Psoas muscle (tissue), 8 donors: ENCODE measurements around the gene EIF3B. TPM values are rescaled to one million over a fixed set of nuclear protein-coding genes. Genes with fewer than 3 reads are reported as not detected.
A peak's percentile ranks its signal among the peaks of the same experiment; 100 is the strongest.
"Not testable (repeated sequence)": the region's sequence is repeated elsewhere in the genome, so short reads cannot be mapped to it uniquely, and the experiment has no call there.

Source experiments
- ATAC-seq, 4 donors: fragments of 200-7000 bp; cut with Tn5 transposase; one replicate each; pipeline ENCODE4 v1.9.1; 2020; ENCODE audit warnings: moderate library complexity in 3 of 4, mild to moderate bottlenecking in 2 of 4
- DNase-seq, 2 donors: peaks; one replicate each; pipeline ENCODE4 v3.0.0-alpha.2; 2020
- H3K27ac ChIP-seq: fragments of 200-600 bp; one replicate; pipeline ENCODE4 v1.8.0; 2022
- H3K27me3 ChIP-seq, 3 donors: fragments of 200-600 bp in 1 of 3; one replicate each; pipeline versions ENCODE4 v1.6.1 to v1.8.0; 2013 to 2022; ENCODE audit warnings: low read length in 2 of 3, mild to moderate bottlenecking in 2 of 3, moderate library complexity in 1 of 3; ENCODE audit not compliant: insufficient read depth in 3 of 3
- H3K36me3 ChIP-seq, 2 donors: fragments of 200-600 bp in 1 of 2; one replicate each; pipeline versions ENCODE4 v1.6.1 to v1.8.0; 2013 to 2022; ENCODE audit warnings: low read depth in 1 of 2, mild to moderate bottlenecking in 1 of 2, moderate library complexity in 1 of 2; ENCODE audit not compliant: insufficient read depth in 1 of 2
- H3K4me1 ChIP-seq: fragments of 200-600 bp; one replicate; pipeline ENCODE4 v1.8.0; 2022
- H3K4me3 ChIP-seq: fragments of 200-600 bp; one replicate; pipeline ENCODE4 v1.8.0; 2022; ENCODE audit warnings: mild to moderate bottlenecking
- H3K9me3 ChIP-seq: fragments of 200-600 bp; one replicate; pipeline ENCODE4 v1.8.0; 2022
- CTCF ChIP-seq: fragments of 200-600 bp; IDR thresholded peaks from one replicate; pipeline ENCODE4 v1.8.0; 2022; ENCODE audit warnings: antibody characterized with exemption
- WGBS, 3 donors: extraction: QIAGEN DNeasy Blood & Tissue Kit; methylation state at CpG; one replicate each; pipeline versions ENCODE4 v1.1.6 to v1.1.7; 2013; 5-methylcytosine and 5-hydroxymethylcytosine counted together
- intact Hi-C, 2 donors: fragments of 100-400 bp; cut with DNase I; formaldehyde crosslinking; loops; one replicate each; pipeline versions ENCODE4 v1.11.0 to v1.14.2; 2022
- long read RNA-seq, 2 donors: library from polyadenylated mRNA; unstranded; transcript quantifications; one replicate each; pipeline ENCODE4 v2.0.0, GENCODE V29; 2021
- polyA plus RNA-seq, 3 donors: library from polyadenylated mRNA; stranded (reverse); fragments of 200-250 nt; gene quantifications; one replicate each; pipeline ENCODE4 v1.2.3, GENCODE V29; 2013
- total RNA-seq, 4 donors: library from RNA; stranded (reverse); fragmentation: NEBNext Ultra II Directional in 2 of 4; extraction: Animal tissue kit (Norgen Biotek cat#: 25700) in 2 of 4; gene quantifications; one replicate each; pipeline versions ENCODE4 v1.2.1 to v1.2.4, GENCODE V29; 2021 to 2023
- donor health status: healthy with polysubstance abuse.
- donor health status: DM: no; HTN: no; CAD: no; lungs with moderate emphysema.
- donor health status: Bipolar disorder and iron deficiency.
- donor health status: healthy.
- donor health status: DM: yes; HTN: yes; CAD: no.
- donor health status: DM: no; HTN: no; CAD: no.
- donor health status: DM: no; HTN: no; CAD: no.
- donor health status: DM: yes; HTN: yes; CAD: no.

EIF3B gene
- 100 to 1,000 TPM; 101 to 203 (median 180) TPM for total RNA-seq
- polyA plus RNA-seq = 100 to 1,000 TPM; 113 to 275 (median 159) TPM
- long read RNA-seq, donor 1, transcript EIF3B-202 (19 exons, 2,966 nt) = major isoform, 195 of 485 reads
- long read RNA-seq, donor 1, transcript EIF3B-201 (19 exons, 3,055 nt) = minor isoform, 130 of 485 reads
- long read RNA-seq, donor 1, partial matches to known transcripts = 57 of 485 reads
- long read RNA-seq, donor 1, other reads (novel, unspliced or antisense) = 103 of 485 reads
- long read RNA-seq, donor 2, transcript EIF3B-202 (19 exons, 2,966 nt) = major isoform, 232 of 697 reads
- long read RNA-seq, donor 2, transcript EIF3B-201 (19 exons, 3,055 nt) = minor isoform, 178 of 697 reads
- long read RNA-seq, donor 2, partial matches to known transcripts = 57 of 697 reads
- long read RNA-seq, donor 2, other reads (novel, unspliced or antisense) = 230 of 697 reads

GRCh38 chr7:2354186-2354938 is at the start of gene EIF3B:
Gene EIF3B (plus strand): TSS chr7:2354827. CDS start chr7:2354922, 95 bp downstream.
- WGBS, 3 donors = 0% methylated on average over 50 to 55 of the region's 55 CpGs
- Histone ChIP-seq H3K9me3 (no peaks in the 10 kb centered on the region), H3K36me3 (peaks cover 0 to 28% of the 10 kb centered on the region in 2 donors), H3K4me1 (peaks cover 34% of the 10 kb centered on the region), H3K4me3 (peak within 1 kb of the TSS; percentile 98), H3K27me3 (no peaks in the 10 kb centered on the region), H3K27ac (peak within 1 kb of the TSS; percentile 100)
- intact Hi-C loops = loop anchor here in 1 of 2 donors (5.0 kb wide), 2 partner anchors 48 to 107 kb away; partner anchors contain the start of gene CHST12
- DNase-seq (peak; percentile 91 to 96), ATAC-seq (peak; percentile 92 to 93 (median 93))
- no peak for TF ChIP-seq CTCF

GRCh38 chr7:2305258-2305657 is 49.4 kb upstream of the EIF3B start:
- H3K27ac ChIP-seq, H3K36me3 ChIP-seq, H3K4me1 ChIP-seq, DNase-seq, H3K27me3 ChIP-seq, H3K4me3 ChIP-seq, H3K9me3 ChIP-seq, intact Hi-C loops, ATAC-seq: not testable (repeated sequence)
- WGBS, 3 donors = 86 to 91% (median 86%) methylated on average over 5 to 6 of the region's 6 CpGs

GRCh38 chr7:2306688-2307087 is 47.9 kb upstream of the EIF3B start:
- Histone ChIP-seq H3K27me3 (no peaks in the 10 kb centered on the region), H3K4me1 (no peaks in the 10 kb centered on the region), H3K27ac (no peak overlapping the region), H3K4me3 (no peak overlapping the region), H3K9me3 (no peaks in the 10 kb centered on the region), H3K36me3 (peaks cover 0 to 4% of the 10 kb centered on the region in 2 donors)
- intact Hi-C loops = no loop called here
- DNase-seq (no peak), ATAC-seq (no peak)
- TF ChIP-seq CTCF = no peak
- 91 to 95% (median 94%) methylated on average over 6 of the region's 6 CpGs for WGBS, 3 donors

- intact Hi-C loops = no loop called here
- Histone ChIP-seq H3K27ac (no peak overlapping the region), H3K9me3 (no peaks in the 10 kb centered on the region), H3K4me1 (no peaks in the 10 kb centered on the region), H3K36me3 (peaks cover 0 to 4% of the 10 kb centered on the region in 2 donors), H3K27me3 (no peaks in the 10 kb centered on the region), H3K4me3 (no peak overlapping the region)
- no peak for TF ChIP-seq CTCF
- ATAC-seq (no peak), DNase-seq (no peak)
- 82 to 90% (median 89%) methylated on average over 7 of the region's 7 CpGs for WGBS, 3 donors
Measured at GRCh38 chr7:2307690-2308107, 46.9 kb upstream of the EIF3B start.

- WGBS, 3 donors = 76 to 83% (median 77%) methylated on average over 20 of the region's 20 CpGs
- no peak for DNase-seq
- no peak overlapping the region for H3K4me3 ChIP-seq
- no peak overlapping the region for H3K27ac ChIP-seq
- H3K4me1 ChIP-seq = no peaks in the 10 kb centered on the region
- no peak for ATAC-seq
- H3K9me3 ChIP-seq = no peaks in the 10 kb centered on the region
- H3K36me3 ChIP-seq = peaks cover 0 to 4% of the 10 kb centered on the region in 2 donors
- no peaks in the 10 kb centered on the region for H3K27me3 ChIP-seq
- intact Hi-C loops = no loop called here
- TF ChIP-seq CTCF = no peak
Measured at GRCh38 chr7:2309889-2310331, 44.7 kb upstream of the EIF3B start.
